ENCODE results near the gene AHR.
"Not testable (repeated sequence)": the region's sequence is repeated elsewhere in the genome, so short reads cannot be mapped to it uniquely, and the experiment has no call there.

DNA sequence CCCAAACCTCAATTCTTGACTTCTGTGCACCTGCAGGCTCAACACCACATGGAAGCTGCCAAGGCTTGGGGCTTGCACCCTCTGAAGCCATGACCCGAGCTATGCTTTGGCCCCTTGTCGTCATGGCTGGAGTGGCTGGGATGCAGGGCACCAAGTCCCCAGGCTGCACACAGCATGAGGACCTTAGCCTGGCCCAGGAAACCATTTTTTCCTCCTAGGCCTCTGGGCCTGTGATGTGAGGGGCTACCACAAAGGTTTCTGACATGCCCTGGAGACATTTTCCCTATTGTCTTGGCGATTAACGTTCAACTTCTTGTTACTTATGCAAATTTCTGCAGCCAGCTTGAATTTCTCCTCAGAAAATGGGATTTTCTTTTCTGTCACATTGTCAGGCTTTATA lies 96.1 kb downstream of the AHR start:
- TF ChIP-seq, protein P1, sequence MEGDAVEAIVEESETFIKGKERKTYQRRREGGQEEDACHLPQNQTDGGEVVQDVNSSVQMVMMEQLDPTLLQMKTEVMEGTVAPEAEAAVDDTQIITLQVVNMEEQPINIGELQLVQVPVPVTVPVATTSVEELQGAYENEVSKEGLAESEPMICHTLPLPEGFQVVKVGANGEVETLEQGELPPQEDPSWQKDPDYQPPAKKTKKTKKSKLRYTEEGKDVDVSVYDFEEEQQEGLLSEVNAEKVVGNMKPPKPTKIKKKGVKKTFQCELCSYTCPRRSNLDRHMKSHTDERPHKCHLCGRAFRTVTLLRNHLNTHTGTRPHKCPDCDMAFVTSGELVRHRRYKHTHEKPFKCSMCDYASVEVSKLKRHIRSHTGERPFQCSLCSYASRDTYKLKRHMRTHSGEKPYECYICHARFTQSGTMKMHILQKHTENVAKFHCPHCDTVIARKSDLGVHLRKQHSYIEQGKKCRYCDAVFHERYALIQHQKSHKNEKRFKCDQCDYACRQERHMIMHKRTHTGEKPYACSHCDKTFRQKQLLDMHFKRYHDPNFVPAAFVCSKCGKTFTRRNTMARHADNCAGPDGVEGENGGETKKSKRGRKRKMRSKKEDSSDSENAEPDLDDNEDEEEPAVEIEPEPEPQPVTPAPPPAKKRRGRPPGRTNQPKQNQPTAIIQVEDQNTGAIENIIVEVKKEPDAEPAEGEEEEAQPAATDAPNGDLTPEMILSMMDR (IDR thresholded peaks at IDR 0.05; ENCODE audit: low read depth, low read length, poor library complexity, severe bottlenecking): not testable (repeated sequence)
- TF ChIP-seq EZH2phosphoT487 (IDR thresholded peaks at IDR 0.05; ENCODE audit: borderline replicate concordance, low read length): not testable (repeated sequence)
